HG03064 (cell line): ENCODE data around the gene ZNF22.

Source experiments
- ATAC-seq: cut with Tn5 transposase; IDR thresholded peaks from one replicate; pipeline ENCODE4 v1.9.1; 2021; ENCODE audit warnings: low read depth; ENCODE audit not compliant: unreplicated experiment

Gene ZNF22

GRCh38 chr10:44963772-44964633 lies 36.7 kb upstream of the ZNF22 start:
- ATAC-seq = no peak

- ATAC-seq = no peak
Observed at GRCh38 chr10:44965104-44965503, 35.6 kb upstream of the ZNF22 start.

- no peak for ATAC-seq
Observed at GRCh38 chr10:44965651-44966097, 35.0 kb upstream of the ZNF22 start.

GRCh38 chr10:44966129-44966815 lies 34.5 kb upstream of the ZNF22 start:
- no peak for ATAC-seq

- ATAC-seq = no peak
Observed at GRCh38 chr10:44966816-44967509, 33.8 kb upstream of the ZNF22 start.

GRCh38 chr10:44967616-44968015 lies 33.1 kb upstream of the ZNF22 start:
- no peak for ATAC-seq

GRCh38 chr10:44968091-44968490 lies 32.6 kb upstream of the ZNF22 start:
- no peak for ATAC-seq

- no peak for ATAC-seq
Observed at GRCh38 chr10:44968500-44969400, 32.0 kb upstream of the ZNF22 start.

GRCh38 chr10:44969854-44970253 lies 30.9 kb upstream of the ZNF22 start:
- ATAC-seq = no peak

GRCh38 chr10:44970812-44971395 lies 29.8 kb upstream of the ZNF22 start:
- no peak for ATAC-seq

- ATAC-seq = no peak
Observed at GRCh38 chr10:44971434-44971833, 29.3 kb upstream of the ZNF22 start.

- no peak for ATAC-seq
Observed at GRCh38 chr10:44971935-44972757, 28.6 kb upstream of the ZNF22 start.

- ATAC-seq = no peak
Observed at GRCh38 chr10:44972874-44973306, 27.8 kb upstream of the ZNF22 start.

GRCh38 chr10:44973323-44974081 lies 27.2 kb upstream of the ZNF22 start:
- no peak for ATAC-seq

- ATAC-seq = no peak
Observed at GRCh38 chr10:44974082-44974627, 26.6 kb upstream of the ZNF22 start.

- peak; percentile 49 for ATAC-seq
Observed at GRCh38 chr10:44974628-44975430, 25.9 kb upstream of the ZNF22 start.
